HCT116 (cell line): ENCODE data around the gene ARRDC1. TPM values are rescaled to one million over a fixed set of nuclear protein-coding genes. Genes with fewer than 3 reads are reported as not detected.

Experiments used
- ATAC-seq: fragments of 200-7000 bp; cut with Tn5 transposase; 2 replicates; pipeline ENCODE4 v1.9.1; 2020; ENCODE audit warnings: mild to moderate bottlenecking, moderate library complexity
- BruUV-seq: library from RNA; stranded (reverse); fragments of 400-500 nt; replicated peaks from 2 replicates; lab custom pipeline; 2021; lab: Mats Ljungman, UMichigan
- CTCF ChIA-PET: fragments of 300-600 bp; sonication (Branson Sonifier 250); formaldehyde crosslinking; loops from one replicate; lab custom pipeline; 2021; ENCODE audit warnings: antibody characterized with exemption; lab: Charles Lee
- POLR2A ChIA-PET: fragments of 300-600, 350-600 bp; sonication (Branson Sonifier 250); formaldehyde crosslinking; loops from one replicate; lab custom pipeline; 2021; ENCODE audit warnings: antibody characterized with exemption; lab: Charles Lee
- RAD21 ChIA-PET, 2 experiments: fragments of 300-600 bp; sonication (Branson Sonifier 250); formaldehyde crosslinking; loops; one replicate each; lab custom pipeline; 2023; ENCODE audit warnings: low total read pairs in 2 of 2; ENCODE audit not compliant: uncharacterized antibody in 2 of 2, unreplicated experiment in 2 of 2, low non-redundant PET in 1 of 2; lab: Charles Lee
- DNase-seq: peaks from one replicate; pipeline ENCODE4 v3.0.0-alpha.2; 2010; ENCODE audit warnings: low read depth, low spot score
- H2AFZ ChIP-seq: fragments of 200-600 bp; shearing (Covaris generic), sonication (generic); 2 replicates; pipeline ENCODE4 v1.6.1; 2017; ENCODE audit warnings: low read depth, mixed run types, mixed read lengths, antibody characterized with exemption, low read length; ENCODE audit not compliant: poor library complexity, severe bottlenecking
- H3K27ac ChIP-seq: 2 replicates; pipeline ENCODE4 v1.5.1; 2012; ENCODE audit warnings: low read depth, low read length
- H3K27me3 ChIP-seq: fragments of 200-600 bp; sonication (generic); 2 replicates; pipeline ENCODE4 v1.6.1; 2016; ENCODE audit warnings: mixed run types, low read length, mixed read lengths; ENCODE audit not compliant: insufficient read depth
- H3K36me3 ChIP-seq, 2 experiments: fragments of 200-500 bp in 1 of 2; fragments of 200-600 bp in 1 of 2; sonication (Bioruptor generic) in 1 of 2; sonication (generic) in 1 of 2; 2 replicates each; pipeline versions ENCODE4 v1.5.1 to v1.6.1; 2014 to 2016; ENCODE audit warnings: low read length in 2 of 2, inconsistent platforms in 1 of 2, mixed read lengths in 1 of 2, mixed run types in 1 of 2; ENCODE audit not compliant: insufficient read depth in 2 of 2, control insufficient read depth in 1 of 2
- H3K4me1 ChIP-seq, 2 experiments: fragments of 200-600 bp in 1 of 2; sonication (generic) in 1 of 2; 2 replicates each; pipeline versions ENCODE4 v1.5.1 to v1.6.1; 2012 to 2017; ENCODE audit warnings: low read length in 2 of 2, inconsistent platforms in 1 of 2, mild to moderate bottlenecking in 1 of 2, mixed read lengths in 1 of 2, mixed run types in 1 of 2, moderate library complexity in 1 of 2; ENCODE audit not compliant: insufficient read depth in 2 of 2, control insufficient read depth in 1 of 2
- H3K4me2 ChIP-seq: fragments of 200-600 bp; sonication (generic); 2 replicates; pipeline ENCODE4 v1.6.1; 2017; ENCODE audit warnings: mixed run types, low read length, mixed read lengths
- H3K4me3 ChIP-seq, 2 experiments: fragments of 200-600 bp in 1 of 2; sonication (generic) in 1 of 2; replicated peaks in 1 of 2; 2 replicates each; pipeline ENCODE4 v1.5.1; 2011 to 2016; ENCODE audit warnings: low read length in 2 of 2, control low read depth in 1 of 2, low read depth in 1 of 2, mild to moderate bottlenecking in 1 of 2, mixed read lengths in 1 of 2, mixed run types in 1 of 2
- H3K79me2 ChIP-seq: fragments of 200-600 bp; sonication (generic); 2 replicates; pipeline ENCODE4 v1.6.1; 2017; ENCODE audit warnings: mild to moderate bottlenecking, mixed run types, low read length, moderate library complexity, mixed read lengths; ENCODE audit not compliant: insufficient read depth
- H3K9ac ChIP-seq: fragments of 200-600 bp; sonication (generic); 2 replicates; pipeline ENCODE4 v1.6.1; 2016; ENCODE audit warnings: low read length, mixed read lengths
- H3K9me2 ChIP-seq: fragments of 200-600 bp; sonication (generic), shearing (Covaris generic); 2 replicates; pipeline ENCODE4 v1.6.1; 2017; ENCODE audit warnings: mixed run types, mild to moderate bottlenecking, moderate library complexity; ENCODE audit not compliant: insufficient read depth
- H3K9me3 ChIP-seq, 2 experiments: fragments of 200-500 bp in 1 of 2; fragments of 200-600 bp in 1 of 2; sonication (Bioruptor generic) in 1 of 2; sonication (generic) in 1 of 2; 2 replicates each; pipeline ENCODE4 v1.6.1; 2014 to 2017; ENCODE audit warnings: low read length in 2 of 2, mixed read lengths in 2 of 2, inconsistent platforms in 1 of 2, low read depth in 1 of 2, mild to moderate bottlenecking in 1 of 2, mixed run types in 1 of 2, moderate library complexity in 1 of 2; ENCODE audit not compliant: control insufficient read depth in 1 of 2, insufficient read depth in 1 of 2
- H4K20me1 ChIP-seq: fragments of 200-600 bp; sonication (generic), shearing (Covaris generic); 2 replicates; pipeline ENCODE4 v1.6.1; 2017; ENCODE audit warnings: mixed run types, mild to moderate bottlenecking, moderate library complexity; ENCODE audit not compliant: insufficient read depth
- CBX3 ChIP-seq: IDR thresholded peaks from 2 replicates; pipeline ENCODE4 v1.6.1; 2012; ENCODE audit warnings: low read depth
- CEBPB ChIP-seq: IDR thresholded peaks from 2 replicates; pipeline ENCODE4 v1.6.1; 2012; ENCODE audit warnings: low read depth
- ELF1 ChIP-seq: IDR thresholded peaks from 2 replicates; pipeline ENCODE4 v1.6.1; 2012; ENCODE audit warnings: low read depth, borderline replicate concordance
- EZH2 ChIP-seq: fragments of 200-600 bp; sonication (generic); IDR thresholded peaks from 2 replicates; pipeline ENCODE4 v1.6.1; 2017; ENCODE audit warnings: antibody characterized with exemption, mixed run types
- FOSL1 ChIP-seq: IDR thresholded peaks from 2 replicates; pipeline ENCODE4 v1.6.1; 2012; ENCODE audit warnings: low read depth
- JUND ChIP-seq: IDR thresholded peaks from 2 replicates; pipeline ENCODE4 v1.6.1; 2012
- POLR2A ChIP-seq: IDR thresholded peaks from 2 replicates; pipeline ENCODE4 v1.7.0; 2011; ENCODE audit warnings: borderline replicate concordance; ENCODE audit not compliant: insufficient read depth, insufficient read length; ENCODE audit errors: extremely low read depth
- RAD21 ChIP-seq: IDR thresholded peaks from 2 replicates; pipeline ENCODE4 v1.6.1; 2012; ENCODE audit warnings: low read depth, mild to moderate bottlenecking
- SIN3A ChIP-seq: IDR thresholded peaks from 2 replicates; pipeline ENCODE4 v1.6.1; 2012; ENCODE audit warnings: low read depth
- SRF ChIP-seq: IDR thresholded peaks from 2 replicates; pipeline ENCODE4 v1.6.1; 2012; ENCODE audit warnings: low read depth
- YY1 ChIP-seq: IDR thresholded peaks from 2 replicates; pipeline ENCODE4 v1.6.1; 2011; ENCODE audit warnings: low read length, low read depth, moderate library complexity, mild to moderate bottlenecking; ENCODE audit not compliant: insufficient replicate concordance; ENCODE audit errors: extremely low read depth
- ZBTB33 ChIP-seq: IDR thresholded peaks from 2 replicates; pipeline ENCODE4 v1.6.1; 2011; ENCODE audit warnings: mild to moderate bottlenecking, low read length, moderate library complexity; ENCODE audit not compliant: insufficient replicate concordance; ENCODE audit errors: extremely low read depth
- ZFX ChIP-seq: fragments of 450-650 bp; IDR thresholded peaks from 2 replicates; pipeline ENCODE4 v1.6.1; 2017
- intact Hi-C: fragments of 100-400 bp; cut with micrococcal nuclease; formaldehyde crosslinking; loops from 2 replicates; pipeline ENCODE4 v1.10.0; 2022
- total RNA-seq: library from RNA; stranded (reverse); gene quantifications from one replicate; pipeline ENCODE4 v1.2.1, GENCODE V29; 2021; ENCODE audit not compliant: unreplicated experiment
- TF ChIP-seq, protein P1 (sequence below): IDR thresholded peaks from 2 replicates; pipeline ENCODE4 v1.6.1; 2012

Gene ARRDC1
- total RNA-seq, 1 experiment from 2014 or later = 82.8 TPM

DNA sequence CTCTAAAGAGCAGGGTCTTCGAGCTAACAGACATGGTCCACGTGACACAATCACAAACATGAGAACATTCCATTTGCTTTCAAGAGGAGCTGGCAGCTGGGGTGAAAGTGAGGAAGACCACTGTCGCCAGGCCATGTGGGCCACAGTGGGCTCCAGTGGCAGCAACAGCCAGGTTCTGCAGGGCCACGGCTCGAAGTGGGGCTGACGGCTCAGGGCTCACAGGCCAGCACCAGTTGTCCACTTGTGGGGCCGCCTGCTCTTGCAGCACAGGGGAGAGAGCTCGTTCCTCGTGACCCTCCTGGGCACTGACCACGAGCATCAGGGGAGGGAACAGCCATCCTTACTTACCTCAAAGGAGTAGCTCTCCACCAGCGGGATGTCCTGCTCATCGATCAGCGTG lies 17.2 kb upstream of the ARRDC1 start:
- Histone ChIP-seq H3K79me2 (peaks cover 64% of the 10 kb centered on the region), H3K9me2 (no peaks in the 10 kb centered on the region), H3K27ac (peak overlapping the region; percentile 29; the same call in 1 of the 2 replicates), H3K36me3 (peaks cover 27 to 51% of the 10 kb centered on the region in 2 experiments; a peak in 3 of 4 replicates), H3K4me2 (peak overlapping the region; percentile 83), H3K9me3 (no peaks in the 10 kb centered on the region), H4K20me1 (no peaks in the 10 kb centered on the region), H3K4me1 (peaks cover 11 to 20% of the 10 kb centered on the region in 2 experiments; a peak in 2 of 4 replicates), H3K4me3 (no peak overlapping the region), H2AFZ (no peak overlapping the region), H3K9ac (peak overlapping the region; percentile 94; the same call in 1 of the 2 replicates), H3K27me3 (no peaks in the 10 kb centered on the region)
- DNase-seq (no peak), ATAC-seq (no peak)
- CTCF ChIA-PET = no interaction called here
- RAD21 ChIA-PET = no interaction called here
- intact Hi-C loops = no loop called here
- no peak for TF ChIP-seq ZBTB33
- no peak for TF ChIP-seq YY1
- TF ChIP-seq, protein P1, sequence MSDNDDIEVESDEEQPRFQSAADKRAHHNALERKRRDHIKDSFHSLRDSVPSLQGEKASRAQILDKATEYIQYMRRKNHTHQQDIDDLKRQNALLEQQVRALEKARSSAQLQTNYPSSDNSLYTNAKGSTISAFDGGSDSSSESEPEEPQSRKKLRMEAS = no peak
- BruUV-seq = no TSS peak
- POLR2A ChIA-PET = no interaction called here

DNA sequence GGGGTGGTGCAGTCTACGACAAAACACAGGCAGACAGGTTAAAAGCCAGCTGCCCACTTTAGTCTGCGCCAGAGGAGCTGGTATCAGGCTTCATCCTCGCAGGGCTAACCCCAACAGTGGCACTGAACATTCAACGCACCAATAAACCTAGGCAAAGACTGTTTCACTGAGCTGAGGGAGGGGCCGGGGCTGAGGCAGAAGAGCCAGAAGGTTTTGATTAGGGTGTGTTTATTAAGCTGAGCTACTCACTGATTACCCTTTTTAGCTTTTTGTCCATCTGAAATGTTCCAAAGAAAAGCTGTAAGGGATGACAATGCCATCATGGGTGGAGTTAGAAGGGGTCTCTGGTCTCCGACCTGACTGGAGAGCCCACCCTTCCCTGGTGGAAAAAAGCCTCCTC lies 16.6 kb upstream of the ARRDC1 start:
- Histone ChIP-seq H4K20me1 (no peaks in the 10 kb centered on the region), H3K27me3 (no peaks in the 10 kb centered on the region), H3K4me3 (peak overlapping the region; percentile 80 to 91), H3K36me3 (peaks cover 27 to 45% of the 10 kb centered on the region in 2 experiments; a peak in 3 of 4 replicates), H3K9ac (peak overlapping the region; percentile 94), H3K79me2 (peaks cover 59% of the 10 kb centered on the region), H3K4me1 (peaks cover 11 to 20% of the 10 kb centered on the region in 2 experiments; a peak in 2 of 4 replicates), H3K9me3 (no peaks in the 10 kb centered on the region), H3K27ac (peak overlapping the region; percentile 75; the same call in 1 of the 2 replicates), H3K4me2 (peak overlapping the region; percentile 83), H3K9me2 (no peaks in the 10 kb centered on the region), H2AFZ (no peak overlapping the region)
- RAD21 ChIA-PET = no interaction called here
- CTCF ChIA-PET = no interaction called here
- POLR2A ChIA-PET = no interaction called here
- no peak for DNase-seq
- ATAC-seq = no peak
- BruUV-seq = TSS peak; percentile 52
- intact Hi-C loops = no loop called here
- no peak for TF ChIP-seq EZH2
- TF ChIP-seq JUND = no peak
- no peak for TF ChIP-seq CEBPB
- no peak for TF ChIP-seq ZFX
- TF ChIP-seq CBX3 = no peak
- no peak for TF ChIP-seq ELF1
- no peak for TF ChIP-seq POLR2A
- no peak for TF ChIP-seq SRF
- no peak for TF ChIP-seq SIN3A
- no peak for TF ChIP-seq FOSL1
- TF ChIP-seq ZBTB33 = no peak
- TF ChIP-seq RAD21 = no peak
- TF ChIP-seq, protein P1 = no peak
